Thoracic aorta (tissue), 2 donors: ENCODE results near the gene CACNA2D3. TPM values are rescaled to one million over a fixed set of nuclear protein-coding genes. Genes with fewer than 3 reads are reported as not detected.

Experiments
- ATAC-seq: fragments of 150-250 bp; one replicate; pipeline ENCODE4 v1.8.0; 2017; ENCODE audit warnings: low read depth; ENCODE audit not compliant: insufficient number of reproducible peaks, low FRiP score
- DNase-seq: peaks from one replicate; pipeline ENCODE4 v3.0.0-alpha.2; 2020; ENCODE audit warnings: low spot score
- H3K27ac ChIP-seq, 2 donors: fragments of 200-600 bp; sonication (generic); 1 replicate in 1 of 2; 2 replicates in 1 of 2; pipeline ENCODE4 v1.5.1; 2016; ENCODE audit warnings: mild to moderate bottlenecking in 2 of 2, moderate library complexity in 2 of 2
- H3K27me3 ChIP-seq: fragments of 200-600 bp; sonication (generic); replicated peaks from 2 replicates; pipeline ENCODE4 v1.6.0; 2016; ENCODE audit warnings: mild to moderate bottlenecking; ENCODE audit not compliant: insufficient read depth
- H3K36me3 ChIP-seq: fragments of 200-600 bp; sonication (generic); one replicate; pipeline ENCODE4 v1.5.1; 2016
- H3K4me1 ChIP-seq, 2 donors: fragments of 200-600 bp; sonication (generic); 1 replicate in 1 of 2; 2 replicates in 1 of 2; pipeline versions ENCODE4 v1.5.1 to v1.6.0; 2016; ENCODE audit warnings: low read depth in 2 of 2, mild to moderate bottlenecking in 1 of 2; ENCODE audit not compliant: control insufficient read depth in 1 of 2
- H3K4me3 ChIP-seq: fragments of 200-600 bp; sonication (generic); 2 replicates; pipeline ENCODE4 v1.5.1; 2016; ENCODE audit warnings: mild to moderate bottlenecking
- H3K9me3 ChIP-seq: fragments of 200-600 bp; sonication (generic); 2 replicates; pipeline ENCODE4 v1.5.1; 2016
- total RNA-seq, 2 donors: library from RNA; depleted of rRNA; stranded (reverse); fragments of >200 nt; gene quantifications; one replicate each; pipeline versions ENCODE4 v1.1.0 to v1.2.3, GENCODE V29; 2016
- TF ChIP-seq, protein P1 (sequence below): fragments of 200-600 bp; sonication (generic); IDR thresholded peaks from one replicate; pipeline ENCODE4 v1.5.1; 2019; ENCODE audit warnings: antibody characterized with exemption

The CACNA2D3 gene
- total RNA-seq, 2 donors from 2014 or later: 3.2 to 4.0 TPM

DNA sequence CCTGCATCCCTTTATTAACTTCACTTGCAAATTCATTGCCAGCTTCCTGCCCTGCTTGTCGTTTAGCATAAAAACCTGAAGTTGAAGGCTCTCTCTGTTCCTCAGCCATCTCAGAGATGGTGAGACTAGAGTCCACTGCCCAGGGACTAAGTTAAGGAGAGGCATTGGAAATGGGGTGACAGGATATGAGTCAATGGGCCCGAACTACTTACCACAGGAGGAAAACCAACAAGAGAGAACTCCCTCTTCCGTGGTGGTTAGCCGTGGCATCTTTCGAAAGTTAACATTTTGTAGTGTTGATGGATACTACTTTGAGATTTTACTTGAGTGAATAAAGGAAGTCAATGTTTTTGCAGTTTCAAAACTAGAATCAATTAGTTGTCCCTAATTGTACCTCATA, 740.2 kb downstream of the CACNA2D3 start:
- no peak for DNase-seq
- Histone ChIP-seq H3K27ac (no peak overlapping the region), H3K9me3 (no peaks in the 10 kb centered on the region), H3K27me3 (no peaks in the 10 kb centered on the region), H3K4me1 (no peaks in the 10 kb centered on the region), H3K4me3 (no peak overlapping the region), H3K36me3 (no peaks in the 10 kb centered on the region)
- ATAC-seq: no peak
- TF ChIP-seq, protein P1, sequence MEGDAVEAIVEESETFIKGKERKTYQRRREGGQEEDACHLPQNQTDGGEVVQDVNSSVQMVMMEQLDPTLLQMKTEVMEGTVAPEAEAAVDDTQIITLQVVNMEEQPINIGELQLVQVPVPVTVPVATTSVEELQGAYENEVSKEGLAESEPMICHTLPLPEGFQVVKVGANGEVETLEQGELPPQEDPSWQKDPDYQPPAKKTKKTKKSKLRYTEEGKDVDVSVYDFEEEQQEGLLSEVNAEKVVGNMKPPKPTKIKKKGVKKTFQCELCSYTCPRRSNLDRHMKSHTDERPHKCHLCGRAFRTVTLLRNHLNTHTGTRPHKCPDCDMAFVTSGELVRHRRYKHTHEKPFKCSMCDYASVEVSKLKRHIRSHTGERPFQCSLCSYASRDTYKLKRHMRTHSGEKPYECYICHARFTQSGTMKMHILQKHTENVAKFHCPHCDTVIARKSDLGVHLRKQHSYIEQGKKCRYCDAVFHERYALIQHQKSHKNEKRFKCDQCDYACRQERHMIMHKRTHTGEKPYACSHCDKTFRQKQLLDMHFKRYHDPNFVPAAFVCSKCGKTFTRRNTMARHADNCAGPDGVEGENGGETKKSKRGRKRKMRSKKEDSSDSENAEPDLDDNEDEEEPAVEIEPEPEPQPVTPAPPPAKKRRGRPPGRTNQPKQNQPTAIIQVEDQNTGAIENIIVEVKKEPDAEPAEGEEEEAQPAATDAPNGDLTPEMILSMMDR: no peak

DNA sequence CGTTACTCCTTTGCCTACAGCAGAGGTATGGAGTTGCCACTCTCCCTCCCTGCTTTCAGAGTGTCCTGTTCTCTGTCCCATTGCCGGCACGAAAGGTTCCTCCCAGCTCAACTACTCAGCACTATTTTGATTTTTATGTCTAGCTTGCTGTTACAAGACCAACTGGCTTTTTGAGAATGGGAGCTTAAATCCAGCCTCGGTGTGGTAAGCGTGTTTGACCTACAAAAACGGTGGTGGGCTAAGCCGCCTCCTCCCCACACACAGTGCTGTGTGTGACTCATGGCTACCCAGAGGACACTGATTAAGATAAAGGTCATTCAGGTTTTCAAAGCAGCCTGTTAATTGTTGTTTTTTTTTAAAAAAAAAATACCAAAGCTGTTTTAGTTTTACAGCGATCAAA, 741.0 kb downstream of the CACNA2D3 start:
- TF ChIP-seq, protein P1: no peak
- H3K4me1 ChIP-seq: no peaks in the 10 kb centered on the region
- no peak for ATAC-seq
- H3K27me3 ChIP-seq: no peaks in the 10 kb centered on the region
- H3K36me3 ChIP-seq: no peaks in the 10 kb centered on the region
- no peak overlapping the region for H3K27ac ChIP-seq
- H3K9me3 ChIP-seq: no peaks in the 10 kb centered on the region
- H3K4me3 ChIP-seq: no peak overlapping the region
- no peak for DNase-seq

DNA sequence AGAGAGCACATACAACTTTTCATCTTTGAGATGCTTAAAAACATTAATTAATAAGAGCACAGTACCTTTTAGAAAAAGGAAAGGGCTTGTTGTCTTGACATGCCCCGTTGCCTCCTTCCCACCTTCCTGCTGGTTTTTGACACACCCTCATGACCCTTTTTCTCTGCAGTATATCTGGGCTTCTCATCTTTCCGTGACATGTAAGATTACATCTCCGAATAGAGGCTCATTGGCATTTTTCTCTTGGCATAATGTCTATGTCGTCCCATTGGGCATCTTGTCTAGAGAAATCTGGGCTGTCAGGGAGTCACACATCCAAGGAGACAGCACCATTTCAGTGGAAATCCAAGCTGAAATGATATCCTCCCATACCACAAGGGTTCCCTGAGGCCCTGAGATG, 741.4 kb downstream of the CACNA2D3 start:
- TF ChIP-seq, protein P1: no peak
- no peaks in the 10 kb centered on the region for H3K27me3 ChIP-seq
- no peak overlapping the region for H3K27ac ChIP-seq
- H3K4me3 ChIP-seq: no peak overlapping the region
- no peaks in the 10 kb centered on the region for H3K9me3 ChIP-seq
- DNase-seq (no peak), ATAC-seq (no peak)
- no peaks in the 10 kb centered on the region for H3K4me1 ChIP-seq
- H3K36me3 ChIP-seq: no peaks in the 10 kb centered on the region

DNA sequence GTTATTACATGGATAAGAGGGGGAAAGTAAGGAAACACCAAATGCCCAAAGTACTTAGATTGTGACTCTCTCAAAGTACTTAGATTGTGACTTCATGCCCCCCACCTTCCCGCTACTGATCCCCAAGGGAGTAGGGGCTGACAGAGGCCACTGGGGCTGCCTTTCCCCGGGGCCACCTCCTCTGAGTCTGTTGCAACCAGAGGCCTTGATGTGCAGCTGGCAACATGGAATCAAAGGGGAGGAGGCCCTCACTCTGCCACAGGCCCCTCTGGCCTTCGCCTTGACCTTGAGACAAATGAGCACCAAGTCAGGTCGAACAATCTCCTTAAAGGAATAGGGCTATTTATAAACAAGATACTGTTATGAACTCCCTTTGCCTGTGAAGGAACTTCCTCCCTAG, 743.0 kb downstream of the CACNA2D3 start:
- H3K9me3 ChIP-seq: no peaks in the 10 kb centered on the region
- H3K4me1 ChIP-seq: no peaks in the 10 kb centered on the region
- no peak for ATAC-seq
- no peaks in the 10 kb centered on the region for H3K27me3 ChIP-seq
- H3K4me3 ChIP-seq: no peak overlapping the region
- no peak overlapping the region for H3K27ac ChIP-seq
- DNase-seq: no peak
- TF ChIP-seq, protein P1: no peak
- H3K36me3 ChIP-seq: no peaks in the 10 kb centered on the region

DNA sequence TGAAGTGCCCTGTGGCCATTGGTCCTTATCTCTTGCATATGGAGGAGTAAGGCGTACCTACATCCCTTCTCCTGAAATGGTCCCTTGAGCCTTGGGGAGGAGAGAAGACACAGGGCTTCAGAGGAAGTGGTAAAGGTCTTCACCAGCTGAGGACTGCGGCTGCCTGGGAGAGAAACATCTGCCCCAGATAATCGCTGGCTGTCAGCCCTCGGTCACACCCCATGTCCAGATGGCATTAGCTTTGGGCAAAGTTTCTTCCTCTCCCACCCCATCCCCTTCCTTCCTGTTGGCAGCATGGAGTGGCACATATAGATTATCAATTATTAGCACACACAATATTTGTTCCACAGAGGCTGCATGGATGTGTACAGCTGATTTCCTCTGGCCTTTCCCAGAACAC, 743.9 kb downstream of the CACNA2D3 start:
- H3K9me3 ChIP-seq: no peaks in the 10 kb centered on the region
- ATAC-seq (no peak), DNase-seq (no peak)
- TF ChIP-seq, protein P1: no peak
- no peak overlapping the region for H3K4me3 ChIP-seq
- H3K27ac ChIP-seq: no peak overlapping the region
- no peaks in the 10 kb centered on the region for H3K36me3 ChIP-seq
- no peaks in the 10 kb centered on the region for H3K27me3 ChIP-seq
- H3K4me1 ChIP-seq: no peaks in the 10 kb centered on the region
